H1 (cell line): ENCODE results near the gene GCK. TPM values are rescaled to one million over a fixed set of nuclear protein-coding genes. Genes with fewer than 3 reads are reported as not detected.

Experiments used
- EZH2 ChIP-seq: fragments of 200-600 bp; sonication (generic); IDR thresholded peaks from 2 replicates; pipeline ENCODE4 v1.7.1; 2012; ENCODE audit warnings: low read depth, mild to moderate bottlenecking, moderate library complexity, low read length, inconsistent platforms; ENCODE audit not compliant: severe bottlenecking
- GABPA ChIP-seq: IDR thresholded peaks from 2 replicates; pipeline ENCODE4 v1.6.1; 2011; ENCODE audit warnings: mild to moderate bottlenecking, low read length, moderate library complexity, borderline replicate concordance; ENCODE audit not compliant: insufficient read depth
- HDAC6 ChIP-seq: IDR thresholded peaks from one replicate; pipeline ENCODE4 v1.7.1; 2012; ENCODE audit warnings: low read depth, mild to moderate bottlenecking, inconsistent platforms, low read length, moderate library complexity
- KDM4A ChIP-seq: IDR thresholded peaks from one replicate; pipeline ENCODE4 v1.7.1; 2012; ENCODE audit warnings: low read depth, mild to moderate bottlenecking, moderate library complexity, low read length, inconsistent platforms; ENCODE audit not compliant: severe bottlenecking
- SIN3A ChIP-seq, 2 experiments: IDR thresholded peaks in 1 of 2; conservative IDR thresholded peaks in 1 of 2; 2 replicates each; pipeline ENCODE4 v1.6.1; 2011 to 2012; ENCODE audit warnings: low read length in 2 of 2, improper control_type of control experiment in 1 of 2, low read depth in 1 of 2, mild to moderate bottlenecking in 1 of 2
- polyA plus RNA-seq, 7 experiments: library from polyadenylated mRNA; depleted of rRNA in 3 of 7; stranded (reverse) in 5 of 7; unstranded in 2 of 7; fragments of >200 nt in 5 of 7; fragments of 200-250 nt in 2 of 7; gene quantifications; 1 replicate in 5 of 7; 2 replicates in 1 of 7; 4 replicates in 1 of 7; pipeline versions ENCODE4 v1.2.1 to v1.2.3, GENCODE V29; 2011 to 2013; ENCODE audit warnings: missing spikeins in 2 of 7, mixed read lengths in 2 of 7
- total RNA-seq: library from RNA; stranded (reverse); fragmentation: NEBNext Ultra II Directional; extraction: Animal tissue kit (Norgen Biotek cat#: 25700); gene quantifications from 2 replicates; pipeline ENCODE4 v1.2.1, GENCODE V29; 2021
- TF ChIP-seq, protein P1 (sequence below): IDR thresholded peaks from 2 replicates; pipeline ENCODE4 v1.6.1; 2012; ENCODE audit warnings: inconsistent platforms

GCK gene
- total and polyA plus RNA-seq, 2 of the 8 experiments (the other 6 are each of a cell fraction or from before 2014, with no cell fraction given) = 2.4 to 4.9 TPM

DNA sequence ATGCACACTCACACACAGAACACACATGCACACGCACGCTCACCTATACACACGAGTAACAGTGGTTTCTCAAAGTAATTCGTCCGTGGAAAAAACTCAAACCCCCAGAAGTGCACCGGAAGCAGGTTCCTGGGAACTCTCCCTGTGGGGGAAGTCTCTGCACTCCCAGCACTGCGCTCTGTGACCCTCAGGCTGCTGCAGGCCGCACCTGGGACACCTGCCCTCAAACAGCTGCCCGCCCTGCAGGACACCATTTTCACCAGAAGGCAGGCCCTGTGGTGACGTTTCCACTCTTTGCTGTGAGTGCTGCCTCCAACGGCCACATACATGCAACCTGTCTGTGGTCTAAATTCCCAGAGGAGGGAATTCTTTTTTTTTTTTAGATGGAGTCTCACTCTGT, 32.8 kb upstream of the GCK start (continued):
- TF ChIP-seq EZH2 = no peak
- no peak for TF ChIP-seq KDM4A
- TF ChIP-seq GABPA = no peak
- TF ChIP-seq HDAC6 = no peak
- TF ChIP-seq, protein P1, sequence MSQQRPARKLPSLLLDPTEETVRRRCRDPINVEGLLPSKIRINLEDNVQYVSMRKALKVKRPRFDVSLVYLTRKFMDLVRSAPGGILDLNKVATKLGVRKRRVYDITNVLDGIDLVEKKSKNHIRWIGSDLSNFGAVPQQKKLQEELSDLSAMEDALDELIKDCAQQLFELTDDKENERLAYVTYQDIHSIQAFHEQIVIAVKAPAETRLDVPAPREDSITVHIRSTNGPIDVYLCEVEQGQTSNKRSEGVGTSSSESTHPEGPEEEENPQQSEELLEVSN = no peak
- no peak for TF ChIP-seq SIN3A (conservative IDR thresholded peaks at IDR 0.05 in 1 of 2, IDR thresholded peaks at IDR 0.05 in 1 of 2; ENCODE audit: low read depth in 1 of 2, low read length in 2 of 2)
